ENCODE measurements around the gene HBEGF.

Gene HBEGF
- 4.1 to 8.4 (median 5.0) reads per million in 3 experiments for total RNA-seq

GRCh38 chr5:140346348-140347221, at the start of gene HBEGF:
Gene HBEGF, minus strand, starts transcription at chr5:140346603. Its CDS starts 275 bp downstream, at chr5:140346328.
- DNase-seq = peak; percentile 25

- DNase-seq = no peak
Observed at GRCh38 chr5:140393738-140394137, 47.3 kb upstream of the HBEGF start.

- DNase-seq = no peak
Observed at GRCh38 chr5:140391732-140392131, 45.3 kb upstream of the HBEGF start.

- no peak for DNase-seq
Observed at GRCh38 chr5:140391312-140391711, 44.9 kb upstream of the HBEGF start.

- DNase-seq = no peak
Observed at GRCh38 chr5:140388052-140388451, 41.6 kb upstream of the HBEGF start.

- DNase-seq = no peak
Observed at GRCh38 chr5:140383300-140383699, 36.9 kb upstream of the HBEGF start.

- no peak for DNase-seq
Observed at GRCh38 chr5:140382866-140383265, 36.5 kb upstream of the HBEGF start.

GRCh38 chr5:140381972-140382371, 35.6 kb upstream of the HBEGF start:
- no peak for DNase-seq

- DNase-seq = no peak
Observed at GRCh38 chr5:140381351-140381750, 34.9 kb upstream of the HBEGF start.

GRCh38 chr5:140372971-140373487, 26.6 kb upstream of the HBEGF start:
- peak; percentile 23 for DNase-seq

GRCh38 chr5:140371356-140372151, 25.2 kb upstream of the HBEGF start:
- no peak for DNase-seq

GRCh38 chr5:140367256-140368013, 21.0 kb upstream of the HBEGF start:
- DNase-seq = no peak

- DNase-seq = no peak
Observed at GRCh38 chr5:140366589-140367255, 20.3 kb upstream of the HBEGF start.

GRCh38 chr5:140365941-140366340, 19.5 kb upstream of the HBEGF start:
- no peak for DNase-seq

GRCh38 chr5:140365282-140365681, 18.9 kb upstream of the HBEGF start:
- DNase-seq = no peak

GRCh38 chr5:140364472-140364765, 18.0 kb upstream of the HBEGF start:
- no peak for DNase-seq

GRCh38 chr5:140363631-140364471, 17.4 kb upstream of the HBEGF start:
- DNase-seq = no peak

- DNase-seq = peak; percentile 72
Observed at GRCh38 chr5:140362875-140363630, 16.6 kb upstream of the HBEGF start.

GRCh38 chr5:140362311-140362710, 15.9 kb upstream of the HBEGF start:
- DNase-seq = no peak

- no peak for DNase-seq
Observed at GRCh38 chr5:140361901-140362300, 15.5 kb upstream of the HBEGF start.

Measured in central memory CD4-positive, alpha-beta T cell (primary cell).